HCT116 (cell line): Measurements from ENCODE around the gene NAB1. TPM values are rescaled to one million over a fixed set of nuclear protein-coding genes. Genes with fewer than 3 reads are reported as not detected.

Experiments
- ATAC-seq: fragments of 200-7000 bp; cut with Tn5 transposase; 2 replicates; pipeline ENCODE4 v1.9.1; 2020; ENCODE audit warnings: mild to moderate bottlenecking, moderate library complexity
- BruUV-seq: library from RNA; stranded (reverse); fragments of 400-500 nt; replicated peaks from 2 replicates; lab custom pipeline; 2021; lab: Mats Ljungman, UMichigan
- CTCF ChIA-PET: fragments of 300-600 bp; sonication (Branson Sonifier 250); formaldehyde crosslinking; loops from one replicate; lab custom pipeline; 2021; ENCODE audit warnings: antibody characterized with exemption; lab: Charles Lee
- POLR2A ChIA-PET: fragments of 300-600, 350-600 bp; sonication (Branson Sonifier 250); formaldehyde crosslinking; loops from one replicate; lab custom pipeline; 2021; ENCODE audit warnings: antibody characterized with exemption; lab: Charles Lee
- RAD21 ChIA-PET, 2 experiments: fragments of 300-600 bp; sonication (Branson Sonifier 250); formaldehyde crosslinking; loops; one replicate each; lab custom pipeline; 2023; ENCODE audit warnings: low total read pairs in 2 of 2; ENCODE audit not compliant: uncharacterized antibody in 2 of 2, unreplicated experiment in 2 of 2, low non-redundant PET in 1 of 2; lab: Charles Lee
- DNase-seq: peaks from one replicate; pipeline ENCODE4 v3.0.0-alpha.2; 2010; ENCODE audit warnings: low read depth, low spot score
- H2AFZ ChIP-seq: fragments of 200-600 bp; shearing (Covaris generic), sonication (generic); 2 replicates; pipeline ENCODE4 v1.6.1; 2017; ENCODE audit warnings: low read depth, mixed run types, mixed read lengths, antibody characterized with exemption, low read length; ENCODE audit not compliant: poor library complexity, severe bottlenecking
- H3K27ac ChIP-seq: 2 replicates; pipeline ENCODE4 v1.5.1; 2012; ENCODE audit warnings: low read depth, low read length
- H3K27me3 ChIP-seq: fragments of 200-600 bp; sonication (generic); 2 replicates; pipeline ENCODE4 v1.6.1; 2016; ENCODE audit warnings: mixed run types, low read length, mixed read lengths; ENCODE audit not compliant: insufficient read depth
- H3K36me3 ChIP-seq, 2 experiments: fragments of 200-500 bp in 1 of 2; fragments of 200-600 bp in 1 of 2; sonication (Bioruptor generic) in 1 of 2; sonication (generic) in 1 of 2; 2 replicates each; pipeline versions ENCODE4 v1.5.1 to v1.6.1; 2014 to 2016; ENCODE audit warnings: low read length in 2 of 2, inconsistent platforms in 1 of 2, mixed read lengths in 1 of 2, mixed run types in 1 of 2; ENCODE audit not compliant: insufficient read depth in 2 of 2, control insufficient read depth in 1 of 2
- H3K4me1 ChIP-seq, 2 experiments: fragments of 200-600 bp in 1 of 2; sonication (generic) in 1 of 2; 2 replicates each; pipeline versions ENCODE4 v1.5.1 to v1.6.1; 2012 to 2017; ENCODE audit warnings: low read length in 2 of 2, inconsistent platforms in 1 of 2, mild to moderate bottlenecking in 1 of 2, mixed read lengths in 1 of 2, mixed run types in 1 of 2, moderate library complexity in 1 of 2; ENCODE audit not compliant: insufficient read depth in 2 of 2, control insufficient read depth in 1 of 2
- H3K4me2 ChIP-seq: fragments of 200-600 bp; sonication (generic); 2 replicates; pipeline ENCODE4 v1.6.1; 2017; ENCODE audit warnings: mixed run types, low read length, mixed read lengths
- H3K4me3 ChIP-seq, 2 experiments: fragments of 200-600 bp in 1 of 2; sonication (generic) in 1 of 2; replicated peaks in 1 of 2; 2 replicates each; pipeline ENCODE4 v1.5.1; 2011 to 2016; ENCODE audit warnings: low read length in 2 of 2, control low read depth in 1 of 2, low read depth in 1 of 2, mild to moderate bottlenecking in 1 of 2, mixed read lengths in 1 of 2, mixed run types in 1 of 2
- H3K79me2 ChIP-seq: fragments of 200-600 bp; sonication (generic); 2 replicates; pipeline ENCODE4 v1.6.1; 2017; ENCODE audit warnings: mild to moderate bottlenecking, mixed run types, low read length, moderate library complexity, mixed read lengths; ENCODE audit not compliant: insufficient read depth
- H3K9ac ChIP-seq: fragments of 200-600 bp; sonication (generic); 2 replicates; pipeline ENCODE4 v1.6.1; 2016; ENCODE audit warnings: low read length, mixed read lengths
- H3K9me2 ChIP-seq: fragments of 200-600 bp; sonication (generic), shearing (Covaris generic); 2 replicates; pipeline ENCODE4 v1.6.1; 2017; ENCODE audit warnings: mixed run types, mild to moderate bottlenecking, moderate library complexity; ENCODE audit not compliant: insufficient read depth
- H3K9me3 ChIP-seq, 2 experiments: fragments of 200-500 bp in 1 of 2; fragments of 200-600 bp in 1 of 2; sonication (Bioruptor generic) in 1 of 2; sonication (generic) in 1 of 2; 2 replicates each; pipeline ENCODE4 v1.6.1; 2014 to 2017; ENCODE audit warnings: low read length in 2 of 2, mixed read lengths in 2 of 2, inconsistent platforms in 1 of 2, low read depth in 1 of 2, mild to moderate bottlenecking in 1 of 2, mixed run types in 1 of 2, moderate library complexity in 1 of 2; ENCODE audit not compliant: control insufficient read depth in 1 of 2, insufficient read depth in 1 of 2
- H4K20me1 ChIP-seq: fragments of 200-600 bp; sonication (generic), shearing (Covaris generic); 2 replicates; pipeline ENCODE4 v1.6.1; 2017; ENCODE audit warnings: mixed run types, mild to moderate bottlenecking, moderate library complexity; ENCODE audit not compliant: insufficient read depth
- CEBPB ChIP-seq: IDR thresholded peaks from 2 replicates; pipeline ENCODE4 v1.6.1; 2012; ENCODE audit warnings: low read depth
- ELF1 ChIP-seq: IDR thresholded peaks from 2 replicates; pipeline ENCODE4 v1.6.1; 2012; ENCODE audit warnings: low read depth, borderline replicate concordance
- EZH2 ChIP-seq: fragments of 200-600 bp; sonication (generic); IDR thresholded peaks from 2 replicates; pipeline ENCODE4 v1.6.1; 2017; ENCODE audit warnings: antibody characterized with exemption, mixed run types
- EZH2phosphoT487 ChIP-seq: fragments of 200-600 bp; IDR thresholded peaks from 2 replicates; pipeline ENCODE4 v1.6.1; 2018; ENCODE audit warnings: antibody characterized with exemption, borderline replicate concordance
- FOSL1 ChIP-seq: IDR thresholded peaks from 2 replicates; pipeline ENCODE4 v1.6.1; 2012; ENCODE audit warnings: low read depth
- JUND ChIP-seq: IDR thresholded peaks from 2 replicates; pipeline ENCODE4 v1.6.1; 2012
- POLR2A ChIP-seq: IDR thresholded peaks from 2 replicates; pipeline ENCODE4 v1.7.0; 2011; ENCODE audit warnings: borderline replicate concordance; ENCODE audit not compliant: insufficient read depth, insufficient read length; ENCODE audit errors: extremely low read depth
- POLR2AphosphoS5 ChIP-seq: IDR thresholded peaks from 2 replicates; pipeline ENCODE4 v1.6.1; 2011; ENCODE audit warnings: mild to moderate bottlenecking, low read depth, low read length, moderate library complexity
- RAD21 ChIP-seq: IDR thresholded peaks from 2 replicates; pipeline ENCODE4 v1.6.1; 2012; ENCODE audit warnings: low read depth, mild to moderate bottlenecking
- SIN3A ChIP-seq: IDR thresholded peaks from 2 replicates; pipeline ENCODE4 v1.6.1; 2012; ENCODE audit warnings: low read depth
- SP1 ChIP-seq: IDR thresholded peaks from 2 replicates; pipeline ENCODE4 v1.6.1; 2012; ENCODE audit warnings: low read depth
- SRF ChIP-seq: IDR thresholded peaks from 2 replicates; pipeline ENCODE4 v1.6.1; 2012; ENCODE audit warnings: low read depth
- TCF7L2 ChIP-seq: IDR thresholded peaks from 2 replicates; pipeline ENCODE4 v1.7.0; 2011; ENCODE audit warnings: borderline replicate concordance, inconsistent platforms; ENCODE audit not compliant: insufficient read depth, insufficient read length; ENCODE audit errors: extremely low read depth
- YY1 ChIP-seq: IDR thresholded peaks from 2 replicates; pipeline ENCODE4 v1.6.1; 2011; ENCODE audit warnings: low read length, low read depth, moderate library complexity, mild to moderate bottlenecking; ENCODE audit not compliant: insufficient replicate concordance; ENCODE audit errors: extremely low read depth
- ZFX ChIP-seq: fragments of 450-650 bp; IDR thresholded peaks from 2 replicates; pipeline ENCODE4 v1.6.1; 2017
- ZNF274 ChIP-seq: fragments of 200-500 bp; sonication (Bioruptor generic); IDR thresholded peaks from 2 replicates; pipeline ENCODE4 v1.6.1; 2014; ENCODE audit warnings: mild to moderate bottlenecking, low read depth, low read length, inconsistent platforms
- intact Hi-C: fragments of 100-400 bp; cut with micrococcal nuclease; formaldehyde crosslinking; loops from 2 replicates; pipeline ENCODE4 v1.10.0; 2022
- total RNA-seq: library from RNA; stranded (reverse); gene quantifications from one replicate; pipeline ENCODE4 v1.2.1, GENCODE V29; 2021; ENCODE audit not compliant: unreplicated experiment
- TF ChIP-seq, protein P1 (sequence below): IDR thresholded peaks from 2 replicates; pipeline ENCODE4 v1.6.1; 2012
- TF ChIP-seq, protein P2 (sequence below): IDR thresholded peaks from 2 replicates; pipeline ENCODE4 v1.6.1; 2012
- TF ChIP-seq, protein P3 (sequence below): IDR thresholded peaks from 2 replicates; pipeline ENCODE4 v1.6.1; 2012; ENCODE audit warnings: low read depth

NAB1 gene
- total RNA-seq, 1 experiment from 2014 or later: 43.8 TPM

DNA sequence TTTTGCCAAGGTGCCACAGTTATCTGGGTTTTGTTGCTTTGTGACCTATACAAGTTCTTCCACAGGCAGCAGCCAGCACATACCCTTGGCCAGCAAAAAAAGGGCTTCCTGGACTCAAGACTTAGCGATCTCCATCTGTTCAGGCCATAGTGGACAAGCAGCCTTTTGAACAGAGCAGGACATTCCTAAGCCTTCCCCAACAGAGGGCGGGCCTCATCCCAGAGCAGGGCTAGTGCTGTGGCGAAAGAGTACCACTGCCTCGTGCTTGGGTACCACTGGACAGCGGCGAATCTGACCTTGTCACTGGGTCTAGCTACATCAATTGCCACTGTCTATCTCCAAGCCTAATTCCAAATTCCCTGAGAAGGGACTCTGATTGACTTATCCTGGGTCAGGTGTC lies 56.4 kb downstream of the NAB1 start:
- Histone ChIP-seq H3K4me2 (no peak overlapping the region), H4K20me1 (no peaks in the 10 kb centered on the region), H3K36me3 (no peaks in the 10 kb centered on the region), H3K79me2 (no peaks in the 10 kb centered on the region), H3K27ac (no peak overlapping the region), H3K4me1 (no peaks in the 10 kb centered on the region), H3K4me3 (no peak overlapping the region), H3K9ac (no peak overlapping the region), H2AFZ (no peak overlapping the region), H3K27me3 (no peaks in the 10 kb centered on the region), H3K9me3 (no peaks in the 10 kb centered on the region), H3K9me2 (no peaks in the 10 kb centered on the region)
- ChIA-PET POLR2A (no interaction called here), RAD21 (no interaction called here), CTCF (interaction anchor here (2.0 kb wide), 1 partner anchor 25 kb away, joined by 6 read pairs; no protein-coding TSS in a partner anchor)
- intact Hi-C loops: no loop called here
- DNase-seq (no peak), ATAC-seq (no peak)
- BruUV-seq: no TSS peak
- TF ChIP-seq POLR2A: no peak
- TF ChIP-seq YY1: no peak
- TF ChIP-seq TCF7L2: no peak
- TF ChIP-seq SRF: no peak
- no peak for TF ChIP-seq SIN3A
- TF ChIP-seq EZH2phosphoT487: no peak
- TF ChIP-seq RAD21: no peak
- TF ChIP-seq ZNF274: no peak
- no peak for TF ChIP-seq ZFX

DNA sequence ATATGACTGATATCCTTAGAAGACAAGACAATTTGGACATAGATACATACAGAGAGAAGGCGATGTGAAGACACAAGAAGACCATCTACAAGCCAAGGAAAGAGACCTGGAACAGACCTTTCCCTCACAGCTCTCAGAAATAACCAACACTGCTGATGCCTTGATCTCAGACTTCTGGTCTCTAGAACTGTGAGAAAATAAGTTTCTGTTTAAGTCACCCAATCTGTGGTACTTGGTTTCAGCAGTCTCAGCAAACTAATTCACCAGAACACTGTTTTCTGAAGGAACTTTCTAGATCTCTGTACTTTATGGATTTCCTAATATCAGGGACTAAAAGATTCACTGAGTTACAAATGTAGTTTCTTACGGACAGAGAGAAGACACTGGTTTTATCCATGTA lies 58.8 kb downstream of the NAB1 start:
- Histone ChIP-seq H3K9me3 (no peaks in the 10 kb centered on the region), H3K4me1 (no peaks in the 10 kb centered on the region), H3K79me2 (no peaks in the 10 kb centered on the region), H2AFZ (no peak overlapping the region), H3K9me2 (no peaks in the 10 kb centered on the region), H3K27me3 (no peaks in the 10 kb centered on the region), H4K20me1 (no peaks in the 10 kb centered on the region), H3K4me3 (no peak overlapping the region), H3K9ac (no peak overlapping the region), H3K4me2 (no peak overlapping the region), H3K36me3 (no peaks in the 10 kb centered on the region), H3K27ac (no peak overlapping the region)
- TF ChIP-seq YY1 (no peak), ELF1 (no peak), EZH2 (no peak), RAD21 (no peak), CEBPB (no peak), POLR2AphosphoS5 (no peak), FOSL1 (no peak), POLR2A (no peak), SP1 (no peak), ZNF274 (no peak), ZFX (no peak), JUND (no peak)
- TF ChIP-seq, protein P1, sequence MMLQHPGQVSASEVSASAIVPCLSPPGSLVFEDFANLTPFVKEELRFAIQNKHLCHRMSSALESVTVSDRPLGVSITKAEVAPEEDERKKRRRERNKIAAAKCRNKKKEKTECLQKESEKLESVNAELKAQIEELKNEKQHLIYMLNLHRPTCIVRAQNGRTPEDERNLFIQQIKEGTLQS: no peak
- TF ChIP-seq, protein P2, sequence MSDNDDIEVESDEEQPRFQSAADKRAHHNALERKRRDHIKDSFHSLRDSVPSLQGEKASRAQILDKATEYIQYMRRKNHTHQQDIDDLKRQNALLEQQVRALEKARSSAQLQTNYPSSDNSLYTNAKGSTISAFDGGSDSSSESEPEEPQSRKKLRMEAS: no peak
- TF ChIP-seq, protein P3, sequence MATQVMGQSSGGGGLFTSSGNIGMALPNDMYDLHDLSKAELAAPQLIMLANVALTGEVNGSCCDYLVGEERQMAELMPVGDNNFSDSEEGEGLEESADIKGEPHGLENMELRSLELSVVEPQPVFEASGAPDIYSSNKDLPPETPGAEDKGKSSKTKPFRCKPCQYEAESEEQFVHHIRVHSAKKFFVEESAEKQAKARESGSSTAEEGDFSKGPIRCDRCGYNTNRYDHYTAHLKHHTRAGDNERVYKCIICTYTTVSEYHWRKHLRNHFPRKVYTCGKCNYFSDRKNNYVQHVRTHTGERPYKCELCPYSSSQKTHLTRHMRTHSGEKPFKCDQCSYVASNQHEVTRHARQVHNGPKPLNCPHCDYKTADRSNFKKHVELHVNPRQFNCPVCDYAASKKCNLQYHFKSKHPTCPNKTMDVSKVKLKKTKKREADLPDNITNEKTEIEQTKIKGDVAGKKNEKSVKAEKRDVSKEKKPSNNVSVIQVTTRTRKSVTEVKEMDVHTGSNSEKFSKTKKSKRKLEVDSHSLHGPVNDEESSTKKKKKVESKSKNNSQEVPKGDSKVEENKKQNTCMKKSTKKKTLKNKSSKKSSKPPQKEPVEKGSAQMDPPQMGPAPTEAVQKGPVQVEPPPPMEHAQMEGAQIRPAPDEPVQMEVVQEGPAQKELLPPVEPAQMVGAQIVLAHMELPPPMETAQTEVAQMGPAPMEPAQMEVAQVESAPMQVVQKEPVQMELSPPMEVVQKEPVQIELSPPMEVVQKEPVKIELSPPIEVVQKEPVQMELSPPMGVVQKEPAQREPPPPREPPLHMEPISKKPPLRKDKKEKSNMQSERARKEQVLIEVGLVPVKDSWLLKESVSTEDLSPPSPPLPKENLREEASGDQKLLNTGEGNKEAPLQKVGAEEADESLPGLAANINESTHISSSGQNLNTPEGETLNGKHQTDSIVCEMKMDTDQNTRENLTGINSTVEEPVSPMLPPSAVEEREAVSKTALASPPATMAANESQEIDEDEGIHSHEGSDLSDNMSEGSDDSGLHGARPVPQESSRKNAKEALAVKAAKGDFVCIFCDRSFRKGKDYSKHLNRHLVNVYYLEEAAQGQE: no peak
- ChIA-PET RAD21 (no interaction called here), POLR2A (no interaction called here), CTCF (no interaction called here)
- intact Hi-C loops: no loop called here
- DNase-seq: no peak
- no peak for ATAC-seq
- BruUV-seq: no TSS peak
